SH-SY5Y (cell line): ENCODE data around the gene NEUROG1.

Experiments used
- GATA2 ChIP-seq: IDR thresholded peaks from 2 replicates; pipeline ENCODE4 v1.6.1; 2011; ENCODE audit warnings: mild to moderate bottlenecking, low read depth, low read length
- GATA3 ChIP-seq: IDR thresholded peaks from 2 replicates; pipeline ENCODE4 v1.6.1; 2011; ENCODE audit warnings: low read depth, mild to moderate bottlenecking, low read length, moderate library complexity

GRCh38 chr5:135567661-135568060 is 31.9 kb upstream of the NEUROG1 start:
- TF ChIP-seq GATA2 (no peak), GATA3 (no peak)
